Adrenal gland (tissue), 5 donors: Measurements from ENCODE around the gene LRRC4.

Source experiments
- POLR2A ChIP-seq, 2 donors: fragments of 450-650 bp; IDR thresholded peaks; one replicate each; pipeline ENCODE4 v1.6.1; 2017; ENCODE audit warnings: antibody characterized with exemption in 2 of 2, mild to moderate bottlenecking in 2 of 2, moderate library complexity in 1 of 2
- TF ChIP-seq, protein P1 (sequence below), 6 experiments: fragments of 450-650 bp in 4 of 6; fragments of 200-600 bp in 2 of 6; sonication (generic) in 1 of 6; IDR thresholded peaks; 1 replicate in 5 of 6; 2 replicates in 1 of 6; pipeline versions ENCODE4 v1.5.1 to v1.8.0; 2016 to 2021; ENCODE audit warnings: antibody characterized with exemption in 6 of 6, mild to moderate bottlenecking in 2 of 6, moderate library complexity in 1 of 6
- donor health status: DM: no; HTN: no; CAD: no.

DNA sequence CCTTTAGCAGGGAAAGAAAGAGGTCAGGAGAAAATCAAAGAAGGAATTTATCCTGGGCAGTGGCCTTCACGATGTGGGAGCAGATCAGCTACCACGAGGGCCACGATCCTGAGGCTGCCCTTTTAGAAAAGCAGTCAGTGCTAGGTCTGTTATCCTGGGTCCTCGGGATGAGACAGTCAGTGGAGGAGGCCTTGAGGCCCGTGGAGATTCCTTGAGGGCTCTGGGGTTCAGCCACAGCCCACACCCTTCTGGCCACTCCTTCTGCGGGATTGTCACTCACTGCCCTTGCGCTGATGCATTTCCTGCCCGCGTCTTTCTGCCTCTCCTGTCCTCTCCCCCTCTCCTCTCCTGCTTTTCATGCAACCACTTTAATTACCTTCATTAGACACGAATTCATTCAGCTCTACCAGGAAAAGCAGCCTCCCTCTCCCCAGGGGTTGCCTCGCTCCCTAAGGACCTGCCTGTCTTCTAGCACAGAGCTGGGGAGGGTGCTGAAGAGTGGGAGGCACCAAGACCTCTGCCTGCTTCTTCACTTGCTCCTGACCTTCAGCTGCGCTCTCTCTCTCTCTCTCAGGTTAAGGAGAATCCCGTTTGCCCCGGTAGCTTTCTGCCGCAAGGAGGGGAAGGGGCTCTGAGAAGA lies 42.6 kb upstream of the LRRC4 start:
- TF ChIP-seq, protein P1, sequence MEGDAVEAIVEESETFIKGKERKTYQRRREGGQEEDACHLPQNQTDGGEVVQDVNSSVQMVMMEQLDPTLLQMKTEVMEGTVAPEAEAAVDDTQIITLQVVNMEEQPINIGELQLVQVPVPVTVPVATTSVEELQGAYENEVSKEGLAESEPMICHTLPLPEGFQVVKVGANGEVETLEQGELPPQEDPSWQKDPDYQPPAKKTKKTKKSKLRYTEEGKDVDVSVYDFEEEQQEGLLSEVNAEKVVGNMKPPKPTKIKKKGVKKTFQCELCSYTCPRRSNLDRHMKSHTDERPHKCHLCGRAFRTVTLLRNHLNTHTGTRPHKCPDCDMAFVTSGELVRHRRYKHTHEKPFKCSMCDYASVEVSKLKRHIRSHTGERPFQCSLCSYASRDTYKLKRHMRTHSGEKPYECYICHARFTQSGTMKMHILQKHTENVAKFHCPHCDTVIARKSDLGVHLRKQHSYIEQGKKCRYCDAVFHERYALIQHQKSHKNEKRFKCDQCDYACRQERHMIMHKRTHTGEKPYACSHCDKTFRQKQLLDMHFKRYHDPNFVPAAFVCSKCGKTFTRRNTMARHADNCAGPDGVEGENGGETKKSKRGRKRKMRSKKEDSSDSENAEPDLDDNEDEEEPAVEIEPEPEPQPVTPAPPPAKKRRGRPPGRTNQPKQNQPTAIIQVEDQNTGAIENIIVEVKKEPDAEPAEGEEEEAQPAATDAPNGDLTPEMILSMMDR (IDR thresholded peaks at IDR 0.05), result no peak
- TF ChIP-seq POLR2A (IDR thresholded peaks at IDR 0.05), result no peak
